ENCODE data around the gene TTLL10.

TTLL10 gene

GRCh38 chr1:1233567-1233892, 59.9 kb downstream of the TTLL10 start:
- H3F3A ChIP-seq (ENCODE audit: insufficient read depth), result no peaks in the 10 kb centered on the region
- H3K9me2 ChIP-seq (replicated peaks; ENCODE audit: insufficient read depth, low read length), result no peaks in the 10 kb centered on the region
- H4K20me1 ChIP-seq (ENCODE audit: low read depth, low read length), result no peaks in the 10 kb centered on the region
- H3K4me2 ChIP-seq (ENCODE audit: low read depth, low read length, poor library complexity, severe bottlenecking), result no peak overlapping the region
- no peak overlapping the region for H3K9ac ChIP-seq (ENCODE audit: low read length)
- H3K79me2 ChIP-seq (ENCODE audit: insufficient read depth, low read length), result peaks cover 30% of the 10 kb centered on the region
- no peak for TF ChIP-seq CTCF (IDR thresholded peaks at IDR 0.05; ENCODE audit: insufficient read depth, low read length, poor library complexity, severe bottlenecking)
- TF ChIP-seq EZH2phosphoT487 (conservative IDR thresholded peaks at IDR 0.05; ENCODE audit: low read length), result no peak
- no peaks in the 10 kb centered on the region for H3K9me3 ChIP-seq (ENCODE audit: insufficient read depth, low read length)
- H3K36me3 ChIP-seq (ENCODE audit: low read length), result no peaks in the 10 kb centered on the region
- H3K27me3 ChIP-seq (ENCODE audit: low read length), result no peaks in the 10 kb centered on the region
- H3K27ac ChIP-seq (ENCODE audit: low read depth, low read length), result no peak overlapping the region
- H2AFZ ChIP-seq (ENCODE audit: low read depth, low read length, severe bottlenecking), result no peak overlapping the region
- no peak overlapping the region for H3K4me3 ChIP-seq (ENCODE audit: insufficient read depth, low read length, poor library complexity, severe bottlenecking)

GRCh38 chr1:1234180-1234808, 60.6 kb downstream of the TTLL10 start:
- no peak overlapping the region for H3K4me2 ChIP-seq (ENCODE audit: low read depth, low read length, poor library complexity, severe bottlenecking)

GRCh38 chr1:1235016-1235744, 61.5 kb downstream of the TTLL10 start:
- Histone ChIP-seq H3K36me3 (ENCODE audit: low read length) (no peaks in the 10 kb centered on the region), H3K27me3 (ENCODE audit: low read length) (no peaks in the 10 kb centered on the region), H3K4me3 (ENCODE audit: insufficient read depth, low read length, poor library complexity, severe bottlenecking) (no peak overlapping the region), H3F3A (ENCODE audit: insufficient read depth) (no peaks in the 10 kb centered on the region), H4K20me1 (ENCODE audit: low read depth, low read length) (no peaks in the 10 kb centered on the region), H3K27ac (ENCODE audit: low read depth, low read length) (no peak overlapping the region), H3K9ac (ENCODE audit: low read length) (no peak overlapping the region), H3K4me2 (ENCODE audit: low read depth, low read length, poor library complexity, severe bottlenecking) (no peak overlapping the region), H3K9me2 (replicated peaks; ENCODE audit: insufficient read depth, low read length) (no peaks in the 10 kb centered on the region), H3K79me2 (ENCODE audit: insufficient read depth, low read length) (peaks cover 14% of the 10 kb centered on the region), H3K9me3 (ENCODE audit: insufficient read depth, low read length) (no peaks in the 10 kb centered on the region), H2AFZ (ENCODE audit: low read depth, low read length, severe bottlenecking) (no peak overlapping the region)
- TF ChIP-seq CTCF (IDR thresholded peaks at IDR 0.05; ENCODE audit: insufficient read depth, low read length, poor library complexity, severe bottlenecking) (no peak), EZH2phosphoT487 (conservative IDR thresholded peaks at IDR 0.05; ENCODE audit: low read length) (no peak)

More at GRCh38 chr1:1234180-1234808, 60.6 kb downstream of the TTLL10 start:
- no peaks in the 10 kb centered on the region for H3F3A ChIP-seq (ENCODE audit: insufficient read depth)
- H3K9ac ChIP-seq (ENCODE audit: low read length), result no peak overlapping the region
- H3K27me3 ChIP-seq (ENCODE audit: low read length), result no peaks in the 10 kb centered on the region
- no peaks in the 10 kb centered on the region for H3K36me3 ChIP-seq (ENCODE audit: low read length)
- no peak overlapping the region for H3K4me3 ChIP-seq (ENCODE audit: insufficient read depth, low read length, poor library complexity, severe bottlenecking)
- H3K9me3 ChIP-seq (ENCODE audit: insufficient read depth, low read length), result no peaks in the 10 kb centered on the region
- peaks cover 23% of the 10 kb centered on the region for H3K79me2 ChIP-seq (ENCODE audit: insufficient read depth, low read length)
- TF ChIP-seq EZH2phosphoT487 (conservative IDR thresholded peaks at IDR 0.05; ENCODE audit: low read length) (no peak), CTCF (IDR thresholded peaks at IDR 0.05; ENCODE audit: insufficient read depth, low read length, poor library complexity, severe bottlenecking) (no peak)
- H2AFZ ChIP-seq (ENCODE audit: low read depth, low read length, severe bottlenecking), result no peak overlapping the region
- H4K20me1 ChIP-seq (ENCODE audit: low read depth, low read length), result no peaks in the 10 kb centered on the region
- H3K27ac ChIP-seq (ENCODE audit: low read depth, low read length), result no peak overlapping the region
- no peaks in the 10 kb centered on the region for H3K9me2 ChIP-seq (replicated peaks; ENCODE audit: insufficient read depth, low read length)
